Activated T-cell treated with anti-CD3 and anti-CD28 coated beads, Interleukin-2, amount 50 U/mL, for 72 hours (primary cell): ENCODE measurements around the gene VSNL1. TPM values are rescaled to one million over a fixed set of nuclear protein-coding genes. Genes with fewer than 3 reads are reported as not detected.

Experiments used
- ATAC-seq, 2 donors: fragments of 150-1000 bp; cut with Tn5 transposase; replicated peaks in 1 of 2; 2 replicates each; pipeline ENCODE4 v1.10.0; 2021; ENCODE audit warnings: moderate library complexity in 2 of 2, mild to moderate bottlenecking in 1 of 2
- DNase-seq, 2 donors: peaks; one replicate each; pipeline ENCODE4 v3.0.0; 2021 to 2022; ENCODE audit warnings: mixed read lengths in 1 of 2
- H3K27ac Mint-ChIP-seq: one replicate; pipeline ENCODE4 v1.8.0; 2022; ENCODE audit warnings: mild to moderate bottlenecking, moderate library complexity, mixed read lengths
- H3K27me3 Mint-ChIP-seq: one replicate; pipeline ENCODE4 v1.8.0; 2022; ENCODE audit warnings: low read depth, mixed read lengths
- H3K36me3 Mint-ChIP-seq, 2 donors: one replicate each; pipeline ENCODE4 v1.8.0; 2022; ENCODE audit warnings: mixed read lengths in 2 of 2, mild to moderate bottlenecking in 1 of 2; ENCODE audit not compliant: insufficient read depth in 2 of 2
- H3K4me1 Mint-ChIP-seq: one replicate; pipeline ENCODE4 v1.8.0; 2022; ENCODE audit warnings: low read depth, mixed read lengths
- H3K4me3 Mint-ChIP-seq, 2 donors: one replicate each; pipeline ENCODE4 v1.8.0; 2022; ENCODE audit warnings: mild to moderate bottlenecking in 2 of 2, mixed read lengths in 2 of 2, moderate library complexity in 2 of 2
- H3K9me3 Mint-ChIP-seq, 2 donors: one replicate each; pipeline ENCODE4 v1.8.0; 2022; ENCODE audit warnings: mixed read lengths in 2 of 2
- total RNA-seq, 2 donors: library from RNA; stranded (reverse); gene quantifications; one replicate each; pipeline ENCODE4 v1.2.3, GENCODE V29; 2022

VSNL1 gene
- total RNA-seq, 2 donors from 2014 or later = not detected

GRCh38 chr2:17660219-17660618, 119.7 kb downstream of the VSNL1 start:
- Mint-ChIP-seq H3K4me1 (peaks cover 21% of the 10 kb centered on the region), H3K4me3 (no peak overlapping the region), H3K9me3 (no peaks in the 10 kb centered on the region), H3K27ac (no peak overlapping the region), H3K27me3 (no peaks in the 10 kb centered on the region), H3K36me3 (peaks cover 3 to 13% of the 10 kb centered on the region in 2 donors)
- DNase-seq (no peak), ATAC-seq (no peak)

- Mint-ChIP-seq H3K36me3 (peaks cover 3 to 15% of the 10 kb centered on the region in 2 donors), H3K4me3 (no peak overlapping the region), H3K4me1 (peaks cover 21% of the 10 kb centered on the region), H3K9me3 (no peaks in the 10 kb centered on the region), H3K27me3 (no peaks in the 10 kb centered on the region), H3K27ac (no peak overlapping the region)
- ATAC-seq (no peak), DNase-seq (no peak)
Measured at GRCh38 chr2:17661460-17661859, 121.0 kb downstream of the VSNL1 start.

GRCh38 chr2:17662723-17663122, 122.2 kb downstream of the VSNL1 start:
- H3K4me1 Mint-ChIP-seq = peaks cover 21% of the 10 kb centered on the region
- no peak for ATAC-seq
- H3K27me3 Mint-ChIP-seq = no peaks in the 10 kb centered on the region
- no peak for DNase-seq
- H3K27ac Mint-ChIP-seq = no peak overlapping the region
- H3K4me3 Mint-ChIP-seq = no peak overlapping the region
- no peaks in the 10 kb centered on the region for H3K9me3 Mint-ChIP-seq
- H3K36me3 Mint-ChIP-seq = peaks cover 3 to 17% of the 10 kb centered on the region in 2 donors

- no peaks in the 10 kb centered on the region for H3K9me3 Mint-ChIP-seq
- no peak overlapping the region for H3K4me3 Mint-ChIP-seq
- no peak for DNase-seq
- H3K27me3 Mint-ChIP-seq = no peaks in the 10 kb centered on the region
- no peak for ATAC-seq
- peaks cover 4% of the 10 kb centered on the region for H3K4me1 Mint-ChIP-seq
- peaks cover 9 to 26% of the 10 kb centered on the region in 2 donors for H3K36me3 Mint-ChIP-seq
- H3K27ac Mint-ChIP-seq = no peak overlapping the region
Measured at GRCh38 chr2:17664534-17664933, 124.0 kb downstream of the VSNL1 start.

GRCh38 chr2:17667898-17668297, 127.4 kb downstream of the VSNL1 start:
- no peaks in the 10 kb centered on the region for H3K27me3 Mint-ChIP-seq
- DNase-seq = no peak
- peaks cover 12 to 26% of the 10 kb centered on the region in 2 donors for H3K36me3 Mint-ChIP-seq
- H3K27ac Mint-ChIP-seq = no peak overlapping the region
- ATAC-seq = no peak
- H3K4me3 Mint-ChIP-seq = no peak overlapping the region
- H3K9me3 Mint-ChIP-seq = no peaks in the 10 kb centered on the region
- H3K4me1 Mint-ChIP-seq = peaks cover 4% of the 10 kb centered on the region

GRCh38 chr2:17672583-17673317, 132.3 kb downstream of the VSNL1 start:
- H3K4me1 Mint-ChIP-seq = peaks cover 12% of the 10 kb centered on the region
- H3K27me3 Mint-ChIP-seq = no peaks in the 10 kb centered on the region
- peak overlapping the region; percentile 19 for H3K27ac Mint-ChIP-seq
- ATAC-seq (peak; percentile 95), DNase-seq (no peak)
- peaks cover 9 to 19% of the 10 kb centered on the region in 2 donors for H3K36me3 Mint-ChIP-seq
- no peak overlapping the region for H3K4me3 Mint-ChIP-seq
- H3K9me3 Mint-ChIP-seq = no peaks in the 10 kb centered on the region

GRCh38 chr2:17674817-17675216, 134.3 kb downstream of the VSNL1 start:
- peaks cover 12% of the 10 kb centered on the region for H3K4me1 Mint-ChIP-seq
- H3K27ac Mint-ChIP-seq = peak overlapping the region; percentile 91
- H3K9me3 Mint-ChIP-seq = no peaks in the 10 kb centered on the region
- ATAC-seq (no peak), DNase-seq (no peak)
- peaks cover 3 to 11% of the 10 kb centered on the region in 2 donors for H3K36me3 Mint-ChIP-seq
- H3K27me3 Mint-ChIP-seq = no peaks in the 10 kb centered on the region
- H3K4me3 Mint-ChIP-seq = no peak overlapping the region

GRCh38 chr2:17680119-17680518, 139.6 kb downstream of the VSNL1 start:
- Mint-ChIP-seq H3K36me3 (peaks cover 3 to 20% of the 10 kb centered on the region in 2 donors), H3K4me3 (no peak overlapping the region), H3K9me3 (no peaks in the 10 kb centered on the region), H3K4me1 (no peaks in the 10 kb centered on the region), H3K27ac (no peak overlapping the region), H3K27me3 (no peaks in the 10 kb centered on the region)
- ATAC-seq (no peak), DNase-seq (no peak)

- H3K9me3 Mint-ChIP-seq = no peaks in the 10 kb centered on the region
- H3K27me3 Mint-ChIP-seq = no peaks in the 10 kb centered on the region
- H3K4me1 Mint-ChIP-seq = no peaks in the 10 kb centered on the region
- no peak overlapping the region for H3K27ac Mint-ChIP-seq
- H3K4me3 Mint-ChIP-seq = no peak overlapping the region
- no peak for ATAC-seq
- H3K36me3 Mint-ChIP-seq = peaks cover 5 to 20% of the 10 kb centered on the region in 2 donors
- DNase-seq = no peak
Measured at GRCh38 chr2:17682098-17682857, 141.8 kb downstream of the VSNL1 start.

GRCh38 chr2:17683981-17684380, 143.5 kb downstream of the VSNL1 start:
- no peaks in the 10 kb centered on the region for H3K27me3 Mint-ChIP-seq
- H3K36me3 Mint-ChIP-seq = peaks cover 6 to 24% of the 10 kb centered on the region in 2 donors
- no peak overlapping the region for H3K4me3 Mint-ChIP-seq
- DNase-seq = no peak
- no peaks in the 10 kb centered on the region for H3K4me1 Mint-ChIP-seq
- ATAC-seq = no peak
- no peak overlapping the region for H3K27ac Mint-ChIP-seq
- H3K9me3 Mint-ChIP-seq = no peaks in the 10 kb centered on the region

- no peak for DNase-seq
- H3K27me3 Mint-ChIP-seq = no peaks in the 10 kb centered on the region
- H3K4me1 Mint-ChIP-seq = no peaks in the 10 kb centered on the region
- H3K9me3 Mint-ChIP-seq = no peaks in the 10 kb centered on the region
- no peak for ATAC-seq
- H3K27ac Mint-ChIP-seq = no peak overlapping the region
- H3K4me3 Mint-ChIP-seq = no peak overlapping the region
- peaks cover 10 to 25% of the 10 kb centered on the region in 2 donors for H3K36me3 Mint-ChIP-seq
Measured at GRCh38 chr2:17688600-17688999, 148.1 kb downstream of the VSNL1 start.

- ATAC-seq = no peak
- no peak overlapping the region for H3K27ac Mint-ChIP-seq
- no peak for DNase-seq
- H3K9me3 Mint-ChIP-seq = no peaks in the 10 kb centered on the region
- peaks cover 11 to 29% of the 10 kb centered on the region in 2 donors for H3K36me3 Mint-ChIP-seq
- no peaks in the 10 kb centered on the region for H3K27me3 Mint-ChIP-seq
- no peaks in the 10 kb centered on the region for H3K4me1 Mint-ChIP-seq
- H3K4me3 Mint-ChIP-seq = no peak overlapping the region
Measured at GRCh38 chr2:17689010-17689409, 148.5 kb downstream of the VSNL1 start.

GRCh38 chr2:17690776-17691175, 150.3 kb downstream of the VSNL1 start:
- Mint-ChIP-seq H3K4me1 (no peaks in the 10 kb centered on the region), H3K27me3 (no peaks in the 10 kb centered on the region), H3K36me3 (peaks cover 9 to 31% of the 10 kb centered on the region in 2 donors), H3K9me3 (no peaks in the 10 kb centered on the region), H3K27ac (no peak overlapping the region), H3K4me3 (no peak overlapping the region)
- DNase-seq (no peak), ATAC-seq (no peak)
